Thyroid gland (tissue), 4 donors: Measurements from ENCODE around the gene CTXND1. TPM values are rescaled to one million over a fixed set of nuclear protein-coding genes. Genes with fewer than 3 reads are reported as not detected.

Experiments
- DNase-seq, 2 donors: peaks; one replicate each; pipeline ENCODE4 v3.0.0-alpha.2; 2019
- H3K27ac ChIP-seq, 3 donors: fragments of 200-600 bp; sonication (generic); 1 replicate in 2 of 3; 2 replicates in 1 of 3; pipeline ENCODE4 v1.5.1; 2016 to 2019; ENCODE audit warnings: mild to moderate bottlenecking in 1 of 3, moderate library complexity in 1 of 3
- H3K27me3 ChIP-seq: fragments of 200-600 bp; sonication (generic); one replicate; pipeline ENCODE4 v1.5.1; 2019
- H3K36me3 ChIP-seq, 2 donors: fragments of 200-600 bp; sonication (generic); one replicate each; pipeline ENCODE4 v1.5.1; 2016 to 2019
- H3K4me1 ChIP-seq, 2 donors: fragments of 200-600 bp; sonication (generic); one replicate each; pipeline ENCODE4 v1.5.1; 2017 to 2019
- H3K4me3 ChIP-seq, 3 donors: fragments of 200-600 bp; sonication (generic); replicated peaks in 1 of 3; 1 replicate in 2 of 3; 2 replicates in 1 of 3; pipeline ENCODE4 v1.5.1; 2016; ENCODE audit warnings: mild to moderate bottlenecking in 1 of 3
- H3K9me3 ChIP-seq: fragments of 200-600 bp; sonication (generic); one replicate; pipeline ENCODE4 v1.5.1; 2017
- CTCF ChIP-seq, 6 experiments: fragments of 200-600 bp in 3 of 6; fragments of 450-650 bp in 3 of 6; sonication (generic) in 3 of 6; IDR thresholded peaks; one replicate each; pipeline ENCODE4 v1.5.1; 2016 to 2019; ENCODE audit warnings: antibody characterized with exemption in 6 of 6, mild to moderate bottlenecking in 2 of 6, inconsistent platforms in 1 of 6, moderate library complexity in 1 of 6
- POLR2A ChIP-seq, 2 donors: fragments of 450-650 bp; IDR thresholded peaks; one replicate each; pipeline ENCODE4 v1.6.1; 2017; ENCODE audit warnings: antibody characterized with exemption in 2 of 2, mild to moderate bottlenecking in 2 of 2, moderate library complexity in 1 of 2
- WGBS, 2 donors: methylation state at CpG; one replicate each; pipeline ENCODE4 v1.1.5; 2017; 5-methylcytosine and 5-hydroxymethylcytosine counted together
- intact Hi-C: fragments of 100-400 bp; cut with DNase I; formaldehyde crosslinking; loops from one replicate; pipeline ENCODE4 v1.15.1; 2023
- total RNA-seq, 4 donors: library from RNA; depleted of rRNA; stranded (reverse); fragments of >200 nt; gene quantifications; one replicate each; pipeline ENCODE4 v1.2.3, GENCODE V29; 2016

The CTXND1 gene
- total RNA-seq, 4 donors from 2014 or later, result 0.13 to 0.27 (median 0.24) TPM; not detected in 1

GRCh38 chr15:80275961-80276360 is 23.9 kb upstream of the CTXND1 start:
- 72 to 82% methylated on average over 3 of the region's 3 CpGs for WGBS, 2 donors
- H3K4me1 ChIP-seq, result no peaks in the 10 kb centered on the region
- no peak for TF ChIP-seq CTCF (IDR thresholded peaks at IDR 0.05)
- TF ChIP-seq POLR2A (IDR thresholded peaks at IDR 0.05), result no peak

DNA sequence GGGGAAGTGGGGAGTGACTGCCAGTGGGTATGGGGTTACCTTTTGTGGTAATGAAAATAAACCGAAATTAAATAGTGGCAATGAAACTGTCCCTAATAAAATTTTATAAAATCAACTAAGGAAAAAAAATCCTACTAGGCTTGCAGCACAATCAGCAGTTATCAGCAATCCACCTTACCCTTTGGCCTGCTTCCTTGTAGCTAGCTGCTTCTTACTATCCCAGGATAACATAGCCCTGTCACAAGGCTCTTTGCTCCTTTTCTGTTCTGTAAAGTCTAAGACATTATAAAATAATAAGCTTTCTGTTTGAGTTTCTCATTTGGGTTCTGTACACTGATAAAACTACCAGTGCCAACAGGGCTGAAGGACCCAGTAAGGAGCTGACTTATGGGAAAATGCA is 23.0 kb upstream of the CTXND1 start:
- TF ChIP-seq CTCF (IDR thresholded peaks at IDR 0.05) (no peak), POLR2A (IDR thresholded peaks at IDR 0.05) (no peak)
- intact Hi-C loops, result no loop called here
- no peaks in the 10 kb centered on the region for H3K36me3 ChIP-seq
- no peaks in the 10 kb centered on the region for H3K4me1 ChIP-seq
- no peaks in the 10 kb centered on the region for H3K27me3 ChIP-seq
- 90 to 92% methylated on average over 1 of the region's 1 CpG for WGBS, 2 donors
- no peak for DNase-seq
- H3K9me3 ChIP-seq, result no peaks in the 10 kb centered on the region
- H3K4me3 ChIP-seq, result no peak overlapping the region
- H3K27ac ChIP-seq, result no peak overlapping the region

More at GRCh38 chr15:80275961-80276360, 23.9 kb upstream of the CTXND1 start:
- H3K27ac ChIP-seq, result no peak overlapping the region
- no peak overlapping the region for H3K4me3 ChIP-seq
- H3K36me3 ChIP-seq, result no peaks in the 10 kb centered on the region
- intact Hi-C loops, result no loop called here
- no peak for DNase-seq
- no peaks in the 10 kb centered on the region for H3K27me3 ChIP-seq
- H3K9me3 ChIP-seq, result no peaks in the 10 kb centered on the region

- H3K27ac ChIP-seq, result no peak overlapping the region
- H3K36me3 ChIP-seq, result no peaks in the 10 kb centered on the region
- TF ChIP-seq POLR2A (IDR thresholded peaks at IDR 0.05) (no peak), CTCF (IDR thresholded peaks at IDR 0.05) (no peak)
- H3K9me3 ChIP-seq, result no peaks in the 10 kb centered on the region
- H3K27me3 ChIP-seq, result no peaks in the 10 kb centered on the region
- 79 to 86% methylated on average over 3 of the region's 3 CpGs for WGBS, 2 donors
- intact Hi-C loops, result no loop called here
- DNase-seq, result no peak
- H3K4me1 ChIP-seq, result no peaks in the 10 kb centered on the region
- no peak overlapping the region for H3K4me3 ChIP-seq
These were observed 22.5 kb upstream of the CTXND1 start for GRCh38 chr15:80274554-80274953.

DNA sequence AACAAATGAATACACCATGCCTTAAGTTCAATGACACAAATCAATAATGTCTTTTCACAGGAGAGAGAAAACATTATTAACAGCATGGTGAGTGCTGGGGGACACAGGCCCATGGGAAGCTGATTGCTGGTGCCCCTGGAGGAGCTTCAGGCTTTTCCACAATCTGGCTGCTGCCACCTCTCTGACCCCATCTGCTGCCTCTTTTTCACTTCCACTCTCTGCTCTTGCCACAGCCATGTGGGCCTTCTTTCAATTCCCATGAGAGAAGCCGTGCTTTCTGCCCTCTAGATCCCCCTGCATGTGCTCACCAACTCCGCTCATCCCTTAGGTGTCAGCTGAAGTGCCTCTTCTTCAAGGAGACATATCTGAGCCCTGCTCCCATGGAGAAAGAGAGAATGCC is 21.0 kb upstream of the CTXND1 start:
- Histone ChIP-seq H3K4me3 (no peak overlapping the region), H3K27me3 (no peaks in the 10 kb centered on the region), H3K27ac (no peak overlapping the region), H3K36me3 (no peaks in the 10 kb centered on the region), H3K4me1 (no peaks in the 10 kb centered on the region), H3K9me3 (no peaks in the 10 kb centered on the region)
- intact Hi-C loops, result no loop called here
- WGBS, 2 donors, result 80 to 95% methylated on average over 2 of the region's 2 CpGs
- TF ChIP-seq CTCF (IDR thresholded peaks at IDR 0.05) (no peak), POLR2A (IDR thresholded peaks at IDR 0.05) (no peak)
- DNase-seq, result no peak

DNA sequence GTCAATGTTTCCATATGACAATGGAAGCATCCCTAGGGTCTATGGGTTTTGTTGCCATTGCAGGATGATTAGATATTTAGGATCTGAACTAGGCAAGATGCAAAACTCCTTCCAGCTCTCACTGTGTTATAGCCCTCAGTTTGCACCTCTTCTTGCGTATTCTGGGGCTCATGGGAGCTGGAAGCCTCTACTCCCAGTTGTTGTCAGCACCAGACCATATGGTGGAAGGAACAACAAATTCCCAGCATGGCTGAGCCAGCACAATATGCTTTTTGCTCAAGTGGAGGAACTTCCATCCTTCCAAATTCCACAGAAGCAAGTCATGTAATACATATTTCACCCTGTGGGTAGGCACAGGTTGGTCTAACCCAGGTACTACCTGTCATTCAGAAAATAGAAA is 18.5 kb upstream of the CTXND1 start:
- no peak for TF ChIP-seq CTCF (IDR thresholded peaks at IDR 0.05)
- TF ChIP-seq POLR2A (IDR thresholded peaks at IDR 0.05), result no peak
- WGBS, 2 donors, result 68 to 80% methylated on average over 1 of the region's 1 CpG
- Histone ChIP-seq H3K4me3 (no peak overlapping the region), H3K9me3 (no peaks in the 10 kb centered on the region), H3K36me3 (no peaks in the 10 kb centered on the region), H3K27me3 (no peaks in the 10 kb centered on the region), H3K27ac (no peak overlapping the region), H3K4me1 (no peaks in the 10 kb centered on the region)
- intact Hi-C loops, result no loop called here
- DNase-seq, result no peak
